ENCODE data around the gene DCN. TPM values are rescaled to one million over a fixed set of nuclear protein-coding genes. Genes with fewer than 3 reads are reported as not detected.

DCN gene, protein sequence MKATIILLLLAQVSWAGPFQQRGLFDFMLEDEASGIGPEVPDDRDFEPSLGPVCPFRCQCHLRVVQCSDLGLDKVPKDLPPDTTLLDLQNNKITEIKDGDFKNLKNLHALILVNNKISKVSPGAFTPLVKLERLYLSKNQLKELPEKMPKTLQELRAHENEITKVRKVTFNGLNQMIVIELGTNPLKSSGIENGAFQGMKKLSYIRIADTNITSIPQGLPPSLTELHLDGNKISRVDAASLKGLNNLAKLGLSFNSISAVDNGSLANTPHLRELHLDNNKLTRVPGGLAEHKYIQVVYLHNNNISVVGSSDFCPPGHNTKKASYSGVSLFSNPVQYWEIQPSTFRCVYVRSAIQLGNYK
- 62.6 TPM for polyA plus RNA-seq (2013, experiment 1 of 2)
- polyA plus RNA-seq (2013, experiment 2 of 2), result 61.6 TPM

DNA sequence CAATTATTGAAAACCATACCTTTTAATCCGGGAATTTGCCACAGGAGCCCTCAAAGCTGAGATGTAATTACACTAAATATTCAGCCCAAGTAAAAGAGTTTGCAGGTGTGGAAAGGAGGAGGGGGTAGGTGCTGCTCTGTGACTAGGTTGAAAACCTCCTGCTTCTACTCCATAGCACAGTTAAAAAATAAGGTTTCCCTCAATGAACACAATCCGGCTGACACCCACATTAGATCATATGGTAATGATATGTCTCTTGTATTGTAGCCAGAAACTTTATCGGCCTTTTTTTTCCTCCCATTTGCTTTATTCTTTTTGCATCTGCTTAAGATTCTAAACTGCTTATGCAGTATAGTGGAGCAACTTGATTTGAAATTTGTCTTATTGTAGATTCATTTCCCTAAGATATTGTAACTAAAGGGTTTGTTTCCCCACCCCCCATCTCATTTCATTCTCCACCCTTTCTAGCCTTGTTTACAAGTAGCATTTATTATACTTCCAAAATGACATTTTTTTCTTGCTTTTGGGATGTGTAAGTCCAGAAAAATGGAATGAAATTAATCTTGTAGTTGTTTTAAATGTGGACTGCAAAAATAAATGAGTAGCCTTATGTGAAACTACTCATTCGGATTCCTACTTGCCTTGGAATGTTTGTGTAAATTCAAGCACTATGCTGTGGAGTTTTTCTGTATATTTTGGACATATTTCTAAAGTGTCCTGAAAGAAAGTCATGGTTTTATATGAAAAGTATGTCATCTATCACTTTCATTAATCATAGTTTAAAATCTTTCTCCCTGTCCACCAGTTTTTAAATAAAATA is at the start of gene DCN:
Gene DCN (minus strand): TSS at position 182 of the 820 bp plus-strand sequence. CDS start 4,265 bp downstream, outside the sequence.
- Histone ChIP-seq H2BK120ac (ENCODE audit: low read depth, low read length) (peak within 1 kb of the TSS; percentile 77), H3K27ac (ENCODE audit: low read length, poor library complexity, severe bottlenecking) (peak within 1 kb of the TSS; percentile 2), H3K14ac (ENCODE audit: low read length in 2 of 2) (no peak within 1 kb of the TSS), H3K4me1 (ENCODE audit: control insufficient read depth, insufficient read depth, low read depth, low read length) (peaks cover 1% of the 10 kb centered on the region), H3K18ac (ENCODE audit: low read depth in 1 of 2, low read length in 2 of 2) (peak within 1 kb of the TSS in 1 of 2 experiments; percentile 21), H3K27me3 (ENCODE audit: control insufficient read depth in 1 of 2, insufficient read depth in 1 of 2, low read length in 2 of 2) (no peaks in the 10 kb centered on the region), H2AK5ac (ENCODE audit: low read length, severe bottlenecking) (no peak within 1 kb of the TSS), H3K4me2 (ENCODE audit: low read length, poor library complexity, severe bottlenecking) (peak within 1 kb of the TSS; percentile 28), H3K36me3 (ENCODE audit: control insufficient read depth in 1 of 2, insufficient read depth in 2 of 2, low read depth in 1 of 2, low read length in 2 of 2) (peaks cover 0 to 9% of the 10 kb centered on the region in 2 experiments), H2BK5ac (ENCODE audit: low read depth, low read length, poor library complexity, severe bottlenecking) (no peak within 1 kb of the TSS), H3K79me1 (replicated peaks; ENCODE audit: low read length, poor library complexity, severe bottlenecking) (no peaks in the 10 kb centered on the region), H3K9me3 (ENCODE audit: control insufficient read depth, low read length) (no peaks in the 10 kb centered on the region), H2AFZ (ENCODE audit: low read depth, low read length) (no peak within 1 kb of the TSS), H3K23ac (ENCODE audit: low read length in 2 of 2) (no peak within 1 kb of the TSS), H4K91ac (ENCODE audit: low read length) (no peak within 1 kb of the TSS), H3K9ac (ENCODE audit: low read length) (peak within 1 kb of the TSS; percentile 99), H4K8ac (ENCODE audit: low read length) (no peak within 1 kb of the TSS), H3K4ac (ENCODE audit: low read depth in 1 of 2, low read length in 2 of 2) (no peak within 1 kb of the TSS), H2BK15ac (ENCODE audit: low read depth, poor library complexity, severe bottlenecking) (no peak within 1 kb of the TSS), H3K4me3 (ENCODE audit: insufficient read depth in 1 of 2, low read depth in 1 of 2, low read length in 2 of 2) (peak within 1 kb of the TSS in 1 of 2 experiments; percentile 85), H2BK12ac (ENCODE audit: low read length in 2 of 2) (peak within 1 kb of the TSS in 1 of 2 experiments; percentile 65)
- DNase-seq, result no peak
- WGBS, result 60% methylated on average over 2 of the region's 4 CpGs

DNA sequence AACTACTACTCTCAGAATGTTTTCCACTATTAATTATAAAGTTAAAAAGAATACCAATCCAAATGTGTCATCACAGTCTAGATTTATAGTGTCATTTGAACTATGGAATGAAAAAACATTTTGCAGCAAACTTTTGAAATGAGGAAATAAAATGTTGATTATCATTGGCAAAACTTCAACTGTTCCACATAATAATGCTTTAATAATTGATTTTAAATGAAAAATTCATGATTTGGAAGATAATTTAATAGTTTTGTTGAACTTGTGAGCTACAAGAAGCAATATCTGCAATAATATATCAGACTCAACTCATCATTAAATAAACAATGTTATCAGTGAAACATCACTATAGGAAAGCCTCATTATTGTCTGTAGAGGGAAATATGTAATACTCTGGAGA is 48.2 kb upstream of the DCN start:
- Histone ChIP-seq H3K27ac (ENCODE audit: low read length, poor library complexity, severe bottlenecking) (no peak overlapping the region), H3K4me1 (ENCODE audit: control insufficient read depth, insufficient read depth, low read depth, low read length) (no peaks in the 10 kb centered on the region), H3K36me3 (ENCODE audit: control insufficient read depth in 1 of 2, insufficient read depth in 2 of 2, low read depth in 1 of 2, low read length in 2 of 2) (no peaks in the 10 kb centered on the region), H2BK120ac (ENCODE audit: low read depth, low read length) (no peak overlapping the region), H3K18ac (ENCODE audit: low read depth in 1 of 2, low read length in 2 of 2) (no peak overlapping the region), H2BK12ac (ENCODE audit: low read length in 2 of 2) (no peak overlapping the region), H2AK5ac (ENCODE audit: low read length, severe bottlenecking) (no peak overlapping the region), H3K4me2 (ENCODE audit: low read length, poor library complexity, severe bottlenecking) (no peak overlapping the region), H3K23ac (ENCODE audit: low read length in 2 of 2) (no peak overlapping the region), H3K9me3 (ENCODE audit: control insufficient read depth, low read length) (no peaks in the 10 kb centered on the region), H3K79me1 (replicated peaks; ENCODE audit: low read length, poor library complexity, severe bottlenecking) (no peaks in the 10 kb centered on the region), H3K14ac (ENCODE audit: low read length in 2 of 2) (no peak overlapping the region), H4K8ac (ENCODE audit: low read length) (no peak overlapping the region), H3K4ac (ENCODE audit: low read depth in 1 of 2, low read length in 2 of 2) (no peak overlapping the region), H3K4me3 (ENCODE audit: insufficient read depth in 1 of 2, low read depth in 1 of 2, low read length in 2 of 2) (no peak overlapping the region), H2AFZ (ENCODE audit: low read depth, low read length) (no peak overlapping the region), H3K9ac (ENCODE audit: low read length) (no peak overlapping the region), H2BK15ac (ENCODE audit: low read depth, poor library complexity, severe bottlenecking) (no peak overlapping the region), H4K91ac (ENCODE audit: low read length) (no peak overlapping the region), H2BK5ac (ENCODE audit: low read depth, low read length, poor library complexity, severe bottlenecking) (no peak overlapping the region), H3K27me3 (ENCODE audit: control insufficient read depth in 1 of 2, insufficient read depth in 1 of 2, low read length in 2 of 2) (no peaks in the 10 kb centered on the region)
- DNase-seq, result no peak

DNA sequence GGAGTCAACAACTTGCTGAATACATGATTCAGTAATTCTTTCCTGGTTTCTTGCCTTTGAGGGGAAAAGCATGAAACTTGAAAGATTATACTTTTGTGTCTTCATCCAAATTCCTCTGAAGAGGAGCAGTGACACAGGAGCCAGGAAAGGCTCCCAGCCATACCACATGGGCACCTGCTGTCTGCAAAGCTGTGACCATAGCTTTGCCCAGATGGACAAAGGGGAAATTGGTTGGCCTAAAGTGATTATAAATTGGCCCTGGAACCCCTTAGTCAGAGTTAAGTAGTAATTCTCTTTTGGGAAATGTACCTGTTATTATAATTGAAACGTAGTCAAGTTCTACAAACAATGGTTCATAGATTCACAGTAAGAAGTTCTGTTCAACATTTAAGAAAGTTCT is 44.3 kb upstream of the DCN start:
- Histone ChIP-seq H3K9me3 (ENCODE audit: control insufficient read depth, low read length) (no peaks in the 10 kb centered on the region), H3K4me1 (ENCODE audit: control insufficient read depth, insufficient read depth, low read depth, low read length) (no peaks in the 10 kb centered on the region), H2BK15ac (ENCODE audit: low read depth, poor library complexity, severe bottlenecking) (no peak overlapping the region), H3K4ac (ENCODE audit: low read depth in 1 of 2, low read length in 2 of 2) (no peak overlapping the region), H2BK12ac (ENCODE audit: low read length in 2 of 2) (no peak overlapping the region), H3K27me3 (ENCODE audit: control insufficient read depth in 1 of 2, insufficient read depth in 1 of 2, low read length in 2 of 2) (no peaks in the 10 kb centered on the region), H3K4me2 (ENCODE audit: low read length, poor library complexity, severe bottlenecking) (no peak overlapping the region), H3K18ac (ENCODE audit: low read depth in 1 of 2, low read length in 2 of 2) (no peak overlapping the region), H2BK120ac (ENCODE audit: low read depth, low read length) (no peak overlapping the region), H2AFZ (ENCODE audit: low read depth, low read length) (no peak overlapping the region), H3K4me3 (ENCODE audit: insufficient read depth in 1 of 2, low read depth in 1 of 2, low read length in 2 of 2) (no peak overlapping the region), H3K14ac (ENCODE audit: low read length in 2 of 2) (no peak overlapping the region), H2BK5ac (ENCODE audit: low read depth, low read length, poor library complexity, severe bottlenecking) (no peak overlapping the region), H2AK5ac (ENCODE audit: low read length, severe bottlenecking) (no peak overlapping the region), H4K8ac (ENCODE audit: low read length) (no peak overlapping the region), H3K79me1 (replicated peaks; ENCODE audit: low read length, poor library complexity, severe bottlenecking) (no peaks in the 10 kb centered on the region), H3K36me3 (ENCODE audit: control insufficient read depth in 1 of 2, insufficient read depth in 2 of 2, low read depth in 1 of 2, low read length in 2 of 2) (no peaks in the 10 kb centered on the region), H4K91ac (ENCODE audit: low read length) (no peak overlapping the region), H3K9ac (ENCODE audit: low read length) (no peak overlapping the region), H3K23ac (ENCODE audit: low read length in 2 of 2) (no peak overlapping the region), H3K27ac (ENCODE audit: low read length, poor library complexity, severe bottlenecking) (no peak overlapping the region)
- no peak for DNase-seq
- no CpG with 5 or more reads among the region's 1 CpG for WGBS

DNA sequence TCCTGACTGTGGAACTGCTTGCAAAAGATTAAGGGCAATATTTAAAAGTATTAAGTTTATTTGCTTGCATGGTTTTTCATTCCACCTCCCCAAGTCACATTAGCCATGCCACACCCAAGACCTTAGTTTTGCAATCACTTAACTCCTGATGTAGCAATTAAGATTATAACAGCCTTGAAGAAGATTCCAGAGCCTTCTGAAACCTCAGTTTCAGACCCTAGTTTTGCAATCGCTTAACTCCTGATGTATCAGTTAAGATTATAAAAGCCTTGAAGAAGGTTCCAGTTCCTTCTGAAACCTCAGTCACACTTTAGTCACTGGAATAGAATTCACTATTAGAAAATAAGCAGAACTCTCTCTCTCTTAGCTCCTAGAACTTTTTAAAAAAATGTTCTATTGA is 42.7 kb upstream of the DCN start:
- H2BK120ac ChIP-seq (ENCODE audit: low read depth, low read length), result no peak overlapping the region
- no peak overlapping the region for H2BK5ac ChIP-seq (ENCODE audit: low read depth, low read length, poor library complexity, severe bottlenecking)
- H3K27me3 ChIP-seq (ENCODE audit: control insufficient read depth in 1 of 2, insufficient read depth in 1 of 2, low read length in 2 of 2), result no peaks in the 10 kb centered on the region
- no peak overlapping the region for H2BK15ac ChIP-seq (ENCODE audit: low read depth, poor library complexity, severe bottlenecking)
- no peaks in the 10 kb centered on the region for H3K79me1 ChIP-seq (replicated peaks; ENCODE audit: low read length, poor library complexity, severe bottlenecking)
- peak overlapping the region; percentile 83 for H3K9ac ChIP-seq (ENCODE audit: low read length)
- no peak overlapping the region for H3K14ac ChIP-seq (ENCODE audit: low read length in 2 of 2)
- H3K4me3 ChIP-seq (ENCODE audit: insufficient read depth in 1 of 2, low read depth in 1 of 2, low read length in 2 of 2), result no peak overlapping the region
- no peak overlapping the region for H3K27ac ChIP-seq (ENCODE audit: low read length, poor library complexity, severe bottlenecking)
- H3K4ac ChIP-seq (ENCODE audit: low read depth in 1 of 2, low read length in 2 of 2), result no peak overlapping the region
- H2AK5ac ChIP-seq (ENCODE audit: low read length, severe bottlenecking), result no peak overlapping the region
- WGBS, result 95% methylated on average over 1 of the region's 1 CpG
- peak; percentile 34 for DNase-seq
- no peaks in the 10 kb centered on the region for H3K9me3 ChIP-seq (ENCODE audit: control insufficient read depth, low read length)
- H4K8ac ChIP-seq (ENCODE audit: low read length), result no peak overlapping the region
- no peak overlapping the region for H3K4me2 ChIP-seq (ENCODE audit: low read length, poor library complexity, severe bottlenecking)
- H3K18ac ChIP-seq (ENCODE audit: low read depth in 1 of 2, low read length in 2 of 2), result no peak overlapping the region
- H3K4me1 ChIP-seq (ENCODE audit: control insufficient read depth, insufficient read depth, low read depth, low read length), result no peaks in the 10 kb centered on the region
- H2BK12ac ChIP-seq (ENCODE audit: low read length in 2 of 2), result no peak overlapping the region
- no peak overlapping the region for H3K23ac ChIP-seq (ENCODE audit: low read length in 2 of 2)
- H3K36me3 ChIP-seq (ENCODE audit: control insufficient read depth in 1 of 2, insufficient read depth in 2 of 2, low read depth in 1 of 2, low read length in 2 of 2), result no peaks in the 10 kb centered on the region
- H2AFZ ChIP-seq (ENCODE audit: low read depth, low read length), result no peak overlapping the region
- no peak overlapping the region for H4K91ac ChIP-seq (ENCODE audit: low read length)
